OCI-LY1 (cell line): ENCODE results near the gene TMEM239.

ENCODE experiments used
- EZH2 ChIP-seq: fragments of 200-600 bp; sonication (generic), shearing (Covaris generic); IDR thresholded peaks from 2 replicates; pipeline ENCODE4 v1.8.0; 2017; ENCODE audit warnings: borderline replicate concordance, mixed run types, mild to moderate bottlenecking, antibody characterized with exemption, low read length, moderate library complexity, mixed read lengths
- TF ChIP-seq, protein P1 (sequence below): fragments of 200-600 bp; sonication (generic), shearing (Covaris generic); IDR thresholded peaks from 2 replicates; pipeline ENCODE4 v1.5.1; 2017; ENCODE audit warnings: mild to moderate bottlenecking, antibody characterized with exemption, low read length, moderate library complexity, mixed read lengths

DNA sequence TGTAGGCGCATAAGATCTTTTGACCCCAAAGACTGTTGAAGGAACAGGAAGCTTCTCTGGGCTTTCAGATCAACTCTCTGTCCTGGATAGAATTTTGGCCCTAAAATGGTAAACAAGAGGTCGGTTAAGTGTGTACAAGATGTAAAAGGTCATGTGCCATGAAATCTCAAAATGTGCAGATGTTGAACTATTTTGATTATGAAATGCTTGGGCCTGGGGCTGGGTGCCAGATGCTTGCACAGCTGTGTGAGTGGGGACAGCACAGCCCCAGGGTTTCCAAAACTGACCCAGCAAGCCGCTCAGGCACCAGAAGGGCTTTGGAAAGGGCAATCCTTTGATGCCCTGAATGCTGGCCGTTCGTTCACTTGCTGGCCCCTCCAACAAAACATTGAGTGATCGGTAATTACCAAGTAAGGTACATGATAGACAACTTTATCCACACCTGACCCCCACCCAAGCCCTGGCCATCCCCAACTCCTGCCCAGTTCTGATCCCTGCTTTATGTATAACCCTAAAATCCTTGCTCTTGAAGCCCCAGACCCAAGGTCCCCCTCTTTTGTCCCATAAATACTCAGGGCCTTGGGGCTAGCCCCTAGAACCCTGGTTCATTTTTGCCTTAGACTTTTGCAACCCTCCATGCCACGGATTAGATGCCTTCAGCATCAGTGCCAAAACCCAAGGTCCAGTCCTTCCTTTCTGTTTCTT lies 1.9 kb downstream of the TMEM239 start:
- TF ChIP-seq, protein P1, sequence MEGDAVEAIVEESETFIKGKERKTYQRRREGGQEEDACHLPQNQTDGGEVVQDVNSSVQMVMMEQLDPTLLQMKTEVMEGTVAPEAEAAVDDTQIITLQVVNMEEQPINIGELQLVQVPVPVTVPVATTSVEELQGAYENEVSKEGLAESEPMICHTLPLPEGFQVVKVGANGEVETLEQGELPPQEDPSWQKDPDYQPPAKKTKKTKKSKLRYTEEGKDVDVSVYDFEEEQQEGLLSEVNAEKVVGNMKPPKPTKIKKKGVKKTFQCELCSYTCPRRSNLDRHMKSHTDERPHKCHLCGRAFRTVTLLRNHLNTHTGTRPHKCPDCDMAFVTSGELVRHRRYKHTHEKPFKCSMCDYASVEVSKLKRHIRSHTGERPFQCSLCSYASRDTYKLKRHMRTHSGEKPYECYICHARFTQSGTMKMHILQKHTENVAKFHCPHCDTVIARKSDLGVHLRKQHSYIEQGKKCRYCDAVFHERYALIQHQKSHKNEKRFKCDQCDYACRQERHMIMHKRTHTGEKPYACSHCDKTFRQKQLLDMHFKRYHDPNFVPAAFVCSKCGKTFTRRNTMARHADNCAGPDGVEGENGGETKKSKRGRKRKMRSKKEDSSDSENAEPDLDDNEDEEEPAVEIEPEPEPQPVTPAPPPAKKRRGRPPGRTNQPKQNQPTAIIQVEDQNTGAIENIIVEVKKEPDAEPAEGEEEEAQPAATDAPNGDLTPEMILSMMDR = no peak
- TF ChIP-seq EZH2 = no peak
